ENCODE results near the gene DIP2C.
"Not testable (repeated sequence)": the region's sequence is repeated elsewhere in the genome, so short reads cannot be mapped to it uniquely, and the experiment has no call there.

DIP2C gene

GRCh38 chr10:449331-449730 is 240.1 kb downstream of the DIP2C start:
- H3K9me3 Mint-ChIP-seq, H3K4me3 Mint-ChIP-seq: not testable (repeated sequence)

DNA sequence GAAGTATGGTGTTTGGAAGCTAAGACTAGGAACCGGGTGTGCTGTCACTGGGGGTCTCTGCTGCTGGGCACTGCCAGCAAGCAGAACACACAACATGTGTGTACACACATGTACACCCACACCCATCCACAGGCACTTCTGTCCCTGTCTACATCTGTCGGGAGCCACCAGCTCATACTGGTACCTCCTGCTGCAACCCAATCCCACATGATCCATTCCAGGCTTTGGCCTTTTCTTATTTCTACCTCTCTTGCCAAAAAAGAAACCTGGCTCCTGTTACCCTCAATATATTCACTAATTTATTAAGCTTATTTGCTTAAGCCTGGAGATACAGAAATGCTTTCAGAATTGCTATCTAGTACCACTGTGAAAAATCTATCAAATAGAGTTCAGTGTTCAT is 246.0 kb downstream of the DIP2C start:
- H3K4me3 Mint-ChIP-seq = no peak overlapping the region
- H3K36me3 Mint-ChIP-seq = peaks cover 11% of the 10 kb centered on the region
- no peaks in the 10 kb centered on the region for H3K9me3 Mint-ChIP-seq
- peaks cover 25% of the 10 kb centered on the region for H3K4me1 Mint-ChIP-seq
- H3K27ac Mint-ChIP-seq = no peak overlapping the region
- no peaks in the 10 kb centered on the region for H3K27me3 Mint-ChIP-seq

More at GRCh38 chr10:449331-449730, 240.1 kb downstream of the DIP2C start:
- not testable (repeated sequence) for H3K27ac Mint-ChIP-seq, H3K36me3 Mint-ChIP-seq, H3K27me3 Mint-ChIP-seq
- peaks cover 71% of the 10 kb centered on the region for H3K4me1 Mint-ChIP-seq

DNA sequence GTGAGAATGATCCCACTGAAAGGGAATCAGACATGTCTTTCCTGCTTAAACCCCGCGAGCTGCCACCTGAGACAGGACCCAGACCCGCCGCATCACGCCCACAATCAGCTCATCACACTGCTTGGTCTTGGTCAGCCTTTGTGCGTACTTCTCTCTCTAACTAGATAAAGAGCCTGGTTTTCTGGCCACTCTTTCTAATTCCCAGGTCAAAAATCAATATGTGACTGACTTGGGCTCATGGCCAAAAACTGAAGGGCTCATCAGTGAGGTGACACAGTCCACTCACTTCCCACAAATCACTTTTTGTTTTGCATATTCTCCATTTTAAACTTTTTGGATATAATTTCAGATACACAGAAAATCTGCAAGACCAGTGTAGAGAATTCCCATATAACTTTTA is 247.3 kb downstream of the DIP2C start:
- Mint-ChIP-seq H3K9me3 (no peaks in the 10 kb centered on the region), H3K27ac (no peak overlapping the region), H3K36me3 (peaks cover 11% of the 10 kb centered on the region), H3K4me3 (no peak overlapping the region), H3K4me1 (peaks cover 37% of the 10 kb centered on the region), H3K27me3 (no peaks in the 10 kb centered on the region)

DNA sequence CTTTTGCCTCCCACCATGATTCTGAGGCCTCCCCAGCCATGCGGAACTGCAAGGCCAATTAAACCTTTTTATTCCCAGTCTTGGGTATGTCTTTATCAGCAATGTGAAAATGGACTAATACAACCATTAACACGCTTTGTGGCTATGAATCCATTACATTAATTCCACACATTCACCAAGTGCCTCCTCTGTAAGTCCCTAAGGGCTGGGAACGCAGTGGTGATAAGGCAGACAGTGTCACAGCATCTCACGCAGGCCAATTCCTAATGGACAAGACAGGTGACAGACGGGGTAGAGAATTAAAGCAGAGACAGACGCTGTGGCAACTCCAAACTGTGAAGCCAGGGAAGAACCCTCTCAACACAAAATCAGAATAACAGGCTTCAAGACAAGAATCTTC is 247.8 kb downstream of the DIP2C start:
- Mint-ChIP-seq H3K27ac (no peak overlapping the region), H3K36me3 (peaks cover 11% of the 10 kb centered on the region), H3K27me3 (no peaks in the 10 kb centered on the region), H3K4me1 (peaks cover 37% of the 10 kb centered on the region), H3K9me3 (no peaks in the 10 kb centered on the region), H3K4me3 (no peak overlapping the region)

GRCh38 chr10:440127-440526 is 249.3 kb downstream of the DIP2C start:
- no peak overlapping the region for H3K27ac Mint-ChIP-seq
- H3K36me3 Mint-ChIP-seq = peaks cover 11% of the 10 kb centered on the region
- no peaks in the 10 kb centered on the region for H3K27me3 Mint-ChIP-seq
- peaks cover 34% of the 10 kb centered on the region for H3K4me1 Mint-ChIP-seq
- no peaks in the 10 kb centered on the region for H3K9me3 Mint-ChIP-seq
- H3K4me3 Mint-ChIP-seq = no peak overlapping the region

- H3K36me3 Mint-ChIP-seq = peaks cover 11% of the 10 kb centered on the region
- peak overlapping the region; percentile 65 for H3K27ac Mint-ChIP-seq
- no peaks in the 10 kb centered on the region for H3K9me3 Mint-ChIP-seq
- no peaks in the 10 kb centered on the region for H3K27me3 Mint-ChIP-seq
- peak overlapping the region; percentile 42 for H3K4me3 Mint-ChIP-seq
- H3K4me1 Mint-ChIP-seq = peaks cover 46% of the 10 kb centered on the region
These were observed 251.6 kb downstream of the DIP2C start for GRCh38 chr10:437698-438490.

DNA sequence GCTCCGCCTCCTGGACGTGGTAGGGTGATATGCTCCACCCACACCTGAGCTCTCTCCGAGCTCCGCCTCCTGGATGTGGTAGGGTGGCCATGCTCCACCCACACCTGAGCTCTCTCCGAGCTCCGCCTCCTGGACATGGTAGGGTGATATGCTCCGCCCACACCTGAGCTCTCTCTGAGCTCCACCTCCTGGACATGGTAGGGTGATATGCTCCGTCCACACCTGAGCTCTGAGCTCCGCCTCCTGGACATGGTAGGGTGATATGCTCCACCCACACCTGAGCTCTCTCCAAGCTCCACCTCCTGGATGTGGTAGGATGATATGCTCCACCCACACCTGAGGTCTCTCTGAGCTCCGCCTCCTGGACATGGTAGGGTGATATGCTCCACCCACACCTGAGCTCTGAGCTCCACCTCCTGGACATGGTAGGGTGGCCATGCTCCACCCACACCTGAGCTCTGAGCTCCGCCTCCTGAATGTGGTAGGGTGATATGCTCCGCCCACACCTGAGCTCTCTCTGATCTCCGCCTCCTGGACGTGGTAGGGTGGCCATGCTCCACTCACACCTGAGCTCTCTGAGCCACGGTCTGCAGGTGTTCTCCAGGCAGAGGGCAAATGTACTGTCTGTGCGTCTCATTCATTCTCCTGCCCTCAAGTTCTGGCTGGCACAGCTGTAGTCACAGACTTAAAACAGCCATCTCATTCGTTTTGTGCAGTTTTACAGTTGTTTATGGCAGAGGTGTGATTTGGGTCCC is 252.4 kb downstream of the DIP2C start:
- Mint-ChIP-seq H3K27ac (peak overlapping the region; percentile 65), H3K4me3 (peak overlapping the region; percentile 42), H3K4me1 (peaks cover 51% of the 10 kb centered on the region), H3K27me3 (no peaks in the 10 kb centered on the region), H3K9me3 (no peaks in the 10 kb centered on the region), H3K36me3 (peaks cover 6% of the 10 kb centered on the region)

DNA sequence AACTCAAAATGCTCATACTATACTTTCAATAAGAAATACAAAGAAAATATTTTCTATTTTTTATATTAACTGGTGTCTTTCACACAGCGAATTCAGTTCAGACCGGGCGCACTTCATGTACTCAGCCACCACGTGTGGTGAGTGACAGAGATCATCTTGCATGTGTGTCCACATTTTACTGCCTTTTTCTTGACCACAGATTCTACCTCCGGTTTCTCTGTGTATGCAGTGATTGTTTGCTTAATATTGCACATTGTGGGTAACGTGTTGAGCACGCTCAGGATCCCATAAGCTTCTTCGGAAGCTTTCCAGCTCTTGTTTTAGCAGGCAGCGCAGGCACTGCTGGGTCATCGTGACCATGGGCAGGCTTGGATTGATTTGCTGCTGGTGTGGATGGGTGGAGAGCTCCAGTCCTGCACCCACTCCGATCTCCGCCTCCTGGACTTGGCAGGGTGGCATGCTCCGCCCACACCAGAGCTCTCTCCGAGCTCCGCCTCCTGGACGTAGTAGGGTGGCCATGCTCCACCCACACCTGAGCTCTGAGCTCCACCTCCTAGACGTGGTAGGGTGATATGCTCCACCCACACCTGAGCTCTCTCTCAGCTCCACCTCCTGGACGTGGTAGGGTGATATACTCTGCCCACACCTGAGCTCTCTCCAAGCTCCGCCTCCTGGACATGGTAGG is 253.3 kb downstream of the DIP2C start:
- Mint-ChIP-seq H3K4me3 (no peak overlapping the region), H3K4me1 (peaks cover 51% of the 10 kb centered on the region), H3K27me3 (no peaks in the 10 kb centered on the region), H3K27ac (no peak overlapping the region), H3K36me3 (peaks cover 8% of the 10 kb centered on the region), H3K9me3 (peaks cover 5% of the 10 kb centered on the region)

- no peaks in the 10 kb centered on the region for H3K27me3 Mint-ChIP-seq
- peaks cover 5% of the 10 kb centered on the region for H3K9me3 Mint-ChIP-seq
- H3K36me3 Mint-ChIP-seq = peaks cover 6% of the 10 kb centered on the region
- peaks cover 51% of the 10 kb centered on the region for H3K4me1 Mint-ChIP-seq
- H3K27ac Mint-ChIP-seq = no peak overlapping the region
- H3K4me3 Mint-ChIP-seq = peak overlapping the region; percentile 69
These were observed 254.1 kb downstream of the DIP2C start for GRCh38 chr10:435397-435796.

- Mint-ChIP-seq H3K27me3 (no peaks in the 10 kb centered on the region), H3K4me3 (no peak overlapping the region)
These were observed 259.8 kb downstream of the DIP2C start for GRCh38 chr10:429696-430095.

DNA sequence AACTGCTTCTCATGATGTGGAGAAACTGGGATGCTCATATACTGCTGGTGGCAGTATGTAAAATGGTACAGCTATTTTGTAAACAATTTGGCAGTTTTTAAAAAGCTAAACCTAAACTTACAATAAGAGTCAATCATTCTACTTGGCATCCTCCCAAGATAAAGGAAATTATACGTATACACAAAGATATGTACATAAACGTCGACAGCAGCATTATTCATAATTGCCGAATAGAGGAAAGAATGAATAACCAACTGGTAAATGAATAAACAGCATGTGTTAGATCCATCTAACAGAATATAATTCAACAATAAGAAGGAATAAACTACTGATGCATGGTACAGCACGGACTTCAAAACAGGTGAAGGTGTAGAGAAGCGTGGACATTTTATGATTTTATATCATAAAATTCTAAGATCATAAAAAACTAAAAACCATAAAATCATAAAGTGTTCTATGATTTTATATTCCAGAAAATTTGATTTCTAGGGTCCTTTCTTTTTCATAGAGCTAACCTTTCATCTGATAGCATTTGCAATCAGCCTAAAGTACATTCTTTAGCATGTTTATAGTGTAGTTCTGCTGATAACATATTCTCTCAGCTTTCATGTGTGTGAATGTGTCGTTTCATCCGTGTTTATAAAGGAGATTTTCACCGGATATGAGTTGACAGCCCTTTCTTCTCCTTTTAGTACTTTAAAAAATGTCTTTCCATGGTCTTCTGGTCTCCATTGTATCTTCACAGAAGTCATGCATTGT is 261.5 kb downstream of the DIP2C start:
- Mint-ChIP-seq H3K27ac (no peak overlapping the region), H3K4me1 (peaks cover 19% of the 10 kb centered on the region), H3K9me3 (peaks cover 5% of the 10 kb centered on the region), H3K4me3 (no peak overlapping the region), H3K36me3 (peaks cover 5% of the 10 kb centered on the region), H3K27me3 (no peaks in the 10 kb centered on the region)

More at GRCh38 chr10:429696-430095, 259.8 kb downstream of the DIP2C start:
- H3K9me3 Mint-ChIP-seq = peaks cover 5% of the 10 kb centered on the region
- peaks cover 30% of the 10 kb centered on the region for H3K4me1 Mint-ChIP-seq
- peaks cover 5% of the 10 kb centered on the region for H3K36me3 Mint-ChIP-seq
- no peak overlapping the region for H3K27ac Mint-ChIP-seq

- not testable (repeated sequence) for H3K9me3 Mint-ChIP-seq, H3K27ac Mint-ChIP-seq, H3K27me3 Mint-ChIP-seq, H3K4me3 Mint-ChIP-seq, H3K36me3 Mint-ChIP-seq
- H3K4me1 Mint-ChIP-seq = peaks cover 14% of the 10 kb centered on the region
These were observed 264.1 kb downstream of the DIP2C start for GRCh38 chr10:425365-425764.

DNA sequence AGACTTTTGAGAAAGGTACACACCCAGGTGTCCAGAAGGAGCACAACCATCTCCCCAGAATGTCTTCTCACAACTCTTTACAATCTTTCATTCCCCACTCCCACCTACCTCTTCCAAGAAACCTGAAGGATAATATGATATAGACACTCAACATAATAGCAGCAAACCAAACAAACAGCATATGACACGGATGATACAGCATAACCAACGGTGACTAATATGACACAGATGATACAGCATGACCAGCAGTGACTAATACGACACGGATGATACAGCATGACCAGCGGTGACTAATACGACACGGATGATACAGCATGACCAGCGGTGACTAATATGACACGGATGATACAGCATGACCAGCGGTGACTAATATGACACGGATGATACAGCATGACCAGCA is 264.7 kb downstream of the DIP2C start:
- H3K27ac Mint-ChIP-seq, H3K9me3 Mint-ChIP-seq, H3K4me3 Mint-ChIP-seq, H3K36me3 Mint-ChIP-seq, H3K27me3 Mint-ChIP-seq: not testable (repeated sequence)
- H3K4me1 Mint-ChIP-seq = peaks cover 14% of the 10 kb centered on the region

GRCh38 chr10:423178-423577 is 266.3 kb downstream of the DIP2C start:
- Mint-ChIP-seq H3K27ac (no peak overlapping the region), H3K4me3 (no peak overlapping the region), H3K27me3 (no peaks in the 10 kb centered on the region), H3K9me3 (no peaks in the 10 kb centered on the region), H3K36me3 (peaks cover 1% of the 10 kb centered on the region), H3K4me1 (peaks cover 14% of the 10 kb centered on the region)

DNA sequence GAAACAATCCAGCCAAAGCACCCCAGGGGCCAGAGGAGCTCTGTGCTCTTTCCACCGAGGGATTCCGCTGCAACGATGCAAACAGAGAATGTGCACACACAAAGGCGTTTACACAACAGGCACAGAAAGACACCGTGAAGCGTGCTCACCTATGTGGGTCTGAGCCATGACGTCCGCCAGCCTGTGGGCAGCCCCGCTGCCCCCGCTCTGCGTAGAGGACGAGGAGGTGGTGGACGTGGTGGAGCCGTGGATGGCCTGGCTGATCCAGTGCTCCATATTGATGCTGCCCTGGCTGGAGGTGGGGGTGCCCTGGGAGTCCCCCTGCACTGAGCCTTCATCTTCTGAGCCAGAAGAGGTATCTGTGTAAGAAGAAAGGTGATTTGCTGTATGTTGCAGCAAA is 266.8 kb downstream of the DIP2C start:
- Mint-ChIP-seq H3K27ac (no peak overlapping the region), H3K4me1 (peaks cover 14% of the 10 kb centered on the region), H3K27me3 (no peaks in the 10 kb centered on the region), H3K4me3 (no peak overlapping the region), H3K36me3 (peaks cover 1% of the 10 kb centered on the region), H3K9me3 (no peaks in the 10 kb centered on the region)

Data from activated naive CD4-positive, alpha-beta T cell treated with anti-CD3 and anti-CD28 coated beads, Interleukin-2, amount 50 U/mL, for 24 hours (primary cell).